HCT116 (cell line): Measurements from ENCODE around the gene INPP5E. TPM values are rescaled to one million over a fixed set of nuclear protein-coding genes. Genes with fewer than 3 reads are reported as not detected.

ENCODE experiments used
- ATAC-seq: fragments of 200-7000 bp; cut with Tn5 transposase; 2 replicates; pipeline ENCODE4 v1.9.1; 2020; ENCODE audit warnings: mild to moderate bottlenecking, moderate library complexity
- BruUV-seq: library from RNA; stranded (reverse); fragments of 400-500 nt; replicated peaks from 2 replicates; lab custom pipeline; 2021; lab: Mats Ljungman, UMichigan
- CTCF ChIA-PET: fragments of 300-600 bp; sonication (Branson Sonifier 250); formaldehyde crosslinking; loops from one replicate; lab custom pipeline; 2021; ENCODE audit warnings: antibody characterized with exemption; lab: Charles Lee
- POLR2A ChIA-PET: fragments of 300-600, 350-600 bp; sonication (Branson Sonifier 250); formaldehyde crosslinking; loops from one replicate; lab custom pipeline; 2021; ENCODE audit warnings: antibody characterized with exemption; lab: Charles Lee
- RAD21 ChIA-PET, 2 experiments: fragments of 300-600 bp; sonication (Branson Sonifier 250); formaldehyde crosslinking; loops; one replicate each; lab custom pipeline; 2023; ENCODE audit warnings: low total read pairs in 2 of 2; ENCODE audit not compliant: uncharacterized antibody in 2 of 2, unreplicated experiment in 2 of 2, low non-redundant PET in 1 of 2; lab: Charles Lee
- DNase-seq: peaks from one replicate; pipeline ENCODE4 v3.0.0-alpha.2; 2010; ENCODE audit warnings: low read depth, low spot score
- H2AFZ ChIP-seq: fragments of 200-600 bp; shearing (Covaris generic), sonication (generic); 2 replicates; pipeline ENCODE4 v1.6.1; 2017; ENCODE audit warnings: low read depth, mixed run types, mixed read lengths, antibody characterized with exemption, low read length; ENCODE audit not compliant: poor library complexity, severe bottlenecking
- H3K27ac ChIP-seq: 2 replicates; pipeline ENCODE4 v1.5.1; 2012; ENCODE audit warnings: low read depth, low read length
- H3K27me3 ChIP-seq: fragments of 200-600 bp; sonication (generic); 2 replicates; pipeline ENCODE4 v1.6.1; 2016; ENCODE audit warnings: mixed run types, low read length, mixed read lengths; ENCODE audit not compliant: insufficient read depth
- H3K36me3 ChIP-seq, 2 experiments: fragments of 200-500 bp in 1 of 2; fragments of 200-600 bp in 1 of 2; sonication (Bioruptor generic) in 1 of 2; sonication (generic) in 1 of 2; 2 replicates each; pipeline versions ENCODE4 v1.5.1 to v1.6.1; 2014 to 2016; ENCODE audit warnings: low read length in 2 of 2, inconsistent platforms in 1 of 2, mixed read lengths in 1 of 2, mixed run types in 1 of 2; ENCODE audit not compliant: insufficient read depth in 2 of 2, control insufficient read depth in 1 of 2
- H3K4me1 ChIP-seq, 2 experiments: fragments of 200-600 bp in 1 of 2; sonication (generic) in 1 of 2; 2 replicates each; pipeline versions ENCODE4 v1.5.1 to v1.6.1; 2012 to 2017; ENCODE audit warnings: low read length in 2 of 2, inconsistent platforms in 1 of 2, mild to moderate bottlenecking in 1 of 2, mixed read lengths in 1 of 2, mixed run types in 1 of 2, moderate library complexity in 1 of 2; ENCODE audit not compliant: insufficient read depth in 2 of 2, control insufficient read depth in 1 of 2
- H3K4me2 ChIP-seq: fragments of 200-600 bp; sonication (generic); 2 replicates; pipeline ENCODE4 v1.6.1; 2017; ENCODE audit warnings: mixed run types, low read length, mixed read lengths
- H3K4me3 ChIP-seq, 2 experiments: fragments of 200-600 bp in 1 of 2; sonication (generic) in 1 of 2; replicated peaks in 1 of 2; 2 replicates each; pipeline ENCODE4 v1.5.1; 2011 to 2016; ENCODE audit warnings: low read length in 2 of 2, control low read depth in 1 of 2, low read depth in 1 of 2, mild to moderate bottlenecking in 1 of 2, mixed read lengths in 1 of 2, mixed run types in 1 of 2
- H3K79me2 ChIP-seq: fragments of 200-600 bp; sonication (generic); 2 replicates; pipeline ENCODE4 v1.6.1; 2017; ENCODE audit warnings: mild to moderate bottlenecking, mixed run types, low read length, moderate library complexity, mixed read lengths; ENCODE audit not compliant: insufficient read depth
- H3K9ac ChIP-seq: fragments of 200-600 bp; sonication (generic); 2 replicates; pipeline ENCODE4 v1.6.1; 2016; ENCODE audit warnings: low read length, mixed read lengths
- H3K9me2 ChIP-seq: fragments of 200-600 bp; sonication (generic), shearing (Covaris generic); 2 replicates; pipeline ENCODE4 v1.6.1; 2017; ENCODE audit warnings: mixed run types, mild to moderate bottlenecking, moderate library complexity; ENCODE audit not compliant: insufficient read depth
- H3K9me3 ChIP-seq, 2 experiments: fragments of 200-500 bp in 1 of 2; fragments of 200-600 bp in 1 of 2; sonication (Bioruptor generic) in 1 of 2; sonication (generic) in 1 of 2; 2 replicates each; pipeline ENCODE4 v1.6.1; 2014 to 2017; ENCODE audit warnings: low read length in 2 of 2, mixed read lengths in 2 of 2, inconsistent platforms in 1 of 2, low read depth in 1 of 2, mild to moderate bottlenecking in 1 of 2, mixed run types in 1 of 2, moderate library complexity in 1 of 2; ENCODE audit not compliant: control insufficient read depth in 1 of 2, insufficient read depth in 1 of 2
- H4K20me1 ChIP-seq: fragments of 200-600 bp; sonication (generic), shearing (Covaris generic); 2 replicates; pipeline ENCODE4 v1.6.1; 2017; ENCODE audit warnings: mixed run types, mild to moderate bottlenecking, moderate library complexity; ENCODE audit not compliant: insufficient read depth
- CBX3 ChIP-seq: IDR thresholded peaks from 2 replicates; pipeline ENCODE4 v1.6.1; 2012; ENCODE audit warnings: low read depth
- CEBPB ChIP-seq: IDR thresholded peaks from 2 replicates; pipeline ENCODE4 v1.6.1; 2012; ENCODE audit warnings: low read depth
- ELF1 ChIP-seq: IDR thresholded peaks from 2 replicates; pipeline ENCODE4 v1.6.1; 2012; ENCODE audit warnings: low read depth, borderline replicate concordance
- FOSL1 ChIP-seq: IDR thresholded peaks from 2 replicates; pipeline ENCODE4 v1.6.1; 2012; ENCODE audit warnings: low read depth
- JUND ChIP-seq: IDR thresholded peaks from 2 replicates; pipeline ENCODE4 v1.6.1; 2012
- POLR2A ChIP-seq: IDR thresholded peaks from 2 replicates; pipeline ENCODE4 v1.7.0; 2011; ENCODE audit warnings: borderline replicate concordance; ENCODE audit not compliant: insufficient read depth, insufficient read length; ENCODE audit errors: extremely low read depth
- POLR2AphosphoS5 ChIP-seq: IDR thresholded peaks from 2 replicates; pipeline ENCODE4 v1.6.1; 2011; ENCODE audit warnings: mild to moderate bottlenecking, low read depth, low read length, moderate library complexity
- RAD21 ChIP-seq: IDR thresholded peaks from 2 replicates; pipeline ENCODE4 v1.6.1; 2012; ENCODE audit warnings: low read depth, mild to moderate bottlenecking
- SIN3A ChIP-seq: IDR thresholded peaks from 2 replicates; pipeline ENCODE4 v1.6.1; 2012; ENCODE audit warnings: low read depth
- SRF ChIP-seq: IDR thresholded peaks from 2 replicates; pipeline ENCODE4 v1.6.1; 2012; ENCODE audit warnings: low read depth
- TCF7L2 ChIP-seq: IDR thresholded peaks from 2 replicates; pipeline ENCODE4 v1.7.0; 2011; ENCODE audit warnings: borderline replicate concordance, inconsistent platforms; ENCODE audit not compliant: insufficient read depth, insufficient read length; ENCODE audit errors: extremely low read depth
- YY1 ChIP-seq: IDR thresholded peaks from 2 replicates; pipeline ENCODE4 v1.6.1; 2011; ENCODE audit warnings: low read length, low read depth, moderate library complexity, mild to moderate bottlenecking; ENCODE audit not compliant: insufficient replicate concordance; ENCODE audit errors: extremely low read depth
- ZNF274 ChIP-seq: fragments of 200-500 bp; sonication (Bioruptor generic); IDR thresholded peaks from 2 replicates; pipeline ENCODE4 v1.6.1; 2014; ENCODE audit warnings: mild to moderate bottlenecking, low read depth, low read length, inconsistent platforms
- intact Hi-C: fragments of 100-400 bp; cut with micrococcal nuclease; formaldehyde crosslinking; loops from 2 replicates; pipeline ENCODE4 v1.10.0; 2022
- total RNA-seq: library from RNA; stranded (reverse); gene quantifications from one replicate; pipeline ENCODE4 v1.2.1, GENCODE V29; 2021; ENCODE audit not compliant: unreplicated experiment
- TF ChIP-seq, protein P1 (sequence below), 3 experiments: fragments of 200-600 bp in 1 of 3; sonication (generic) in 1 of 3; IDR thresholded peaks in 2 of 3; conservative IDR thresholded peaks in 1 of 3; 2 replicates each; pipeline ENCODE4 v1.5.1; 2012 to 2017; ENCODE audit warnings: low read depth in 2 of 3, low read length in 2 of 3, antibody characterized with exemption in 1 of 3, borderline replicate concordance in 1 of 3, control low read depth in 1 of 3, mild to moderate bottlenecking in 1 of 3, mixed read lengths in 1 of 3, mixed run types in 1 of 3, moderate library complexity in 1 of 3; ENCODE audit not compliant: insufficient read depth in 1 of 3
- TF ChIP-seq, protein P2 (sequence below): IDR thresholded peaks from 2 replicates; pipeline ENCODE4 v1.6.1; 2012
- TF ChIP-seq, protein P3 (sequence below): IDR thresholded peaks from 2 replicates; pipeline ENCODE4 v1.6.1; 2012

Gene INPP5E
- total RNA-seq, 1 experiment from 2014 or later = 23.8 TPM

DNA sequence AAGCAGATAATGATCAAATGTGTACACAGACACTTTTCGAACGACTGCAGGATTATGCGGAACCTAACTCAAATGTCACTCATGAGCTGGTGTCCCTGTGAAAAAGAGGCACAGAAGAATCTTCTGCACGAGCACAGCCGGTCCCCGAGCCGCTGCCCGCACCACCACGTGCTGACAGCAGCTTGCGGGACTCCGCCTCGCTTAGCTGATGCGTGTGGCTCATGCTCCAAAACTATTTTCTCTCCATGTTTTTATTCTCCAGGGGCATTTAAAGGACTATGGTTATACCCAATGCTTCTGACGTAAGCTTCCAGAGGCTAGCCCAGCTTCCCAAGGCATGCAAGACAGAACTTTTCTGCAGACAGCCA lies 33.7 kb upstream of the INPP5E start:
- no peak for ATAC-seq
- TF ChIP-seq, protein P1, sequence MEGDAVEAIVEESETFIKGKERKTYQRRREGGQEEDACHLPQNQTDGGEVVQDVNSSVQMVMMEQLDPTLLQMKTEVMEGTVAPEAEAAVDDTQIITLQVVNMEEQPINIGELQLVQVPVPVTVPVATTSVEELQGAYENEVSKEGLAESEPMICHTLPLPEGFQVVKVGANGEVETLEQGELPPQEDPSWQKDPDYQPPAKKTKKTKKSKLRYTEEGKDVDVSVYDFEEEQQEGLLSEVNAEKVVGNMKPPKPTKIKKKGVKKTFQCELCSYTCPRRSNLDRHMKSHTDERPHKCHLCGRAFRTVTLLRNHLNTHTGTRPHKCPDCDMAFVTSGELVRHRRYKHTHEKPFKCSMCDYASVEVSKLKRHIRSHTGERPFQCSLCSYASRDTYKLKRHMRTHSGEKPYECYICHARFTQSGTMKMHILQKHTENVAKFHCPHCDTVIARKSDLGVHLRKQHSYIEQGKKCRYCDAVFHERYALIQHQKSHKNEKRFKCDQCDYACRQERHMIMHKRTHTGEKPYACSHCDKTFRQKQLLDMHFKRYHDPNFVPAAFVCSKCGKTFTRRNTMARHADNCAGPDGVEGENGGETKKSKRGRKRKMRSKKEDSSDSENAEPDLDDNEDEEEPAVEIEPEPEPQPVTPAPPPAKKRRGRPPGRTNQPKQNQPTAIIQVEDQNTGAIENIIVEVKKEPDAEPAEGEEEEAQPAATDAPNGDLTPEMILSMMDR (IDR thresholded peaks at IDR 0.05 in 2 of 3, conservative IDR thresholded peaks at IDR 0.05 in 1 of 3; ENCODE audit: borderline replicate concordance in 1 of 3, insufficient read depth in 1 of 3, low read depth in 2 of 3, low read length in 2 of 3) = no peak
- TF ChIP-seq SRF (no peak), SIN3A (no peak), FOSL1 (no peak), RAD21 (no peak), POLR2AphosphoS5 (no peak), TCF7L2 (no peak), CBX3 (no peak), CEBPB (no peak), YY1 (no peak), ELF1 (no peak), JUND (no peak), POLR2A (no peak), ZNF274 (no peak)
- TF ChIP-seq, protein P2, sequence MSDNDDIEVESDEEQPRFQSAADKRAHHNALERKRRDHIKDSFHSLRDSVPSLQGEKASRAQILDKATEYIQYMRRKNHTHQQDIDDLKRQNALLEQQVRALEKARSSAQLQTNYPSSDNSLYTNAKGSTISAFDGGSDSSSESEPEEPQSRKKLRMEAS = no peak
- TF ChIP-seq, protein P3, sequence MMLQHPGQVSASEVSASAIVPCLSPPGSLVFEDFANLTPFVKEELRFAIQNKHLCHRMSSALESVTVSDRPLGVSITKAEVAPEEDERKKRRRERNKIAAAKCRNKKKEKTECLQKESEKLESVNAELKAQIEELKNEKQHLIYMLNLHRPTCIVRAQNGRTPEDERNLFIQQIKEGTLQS = no peak
- TF ChIP-seq, all 23 proteins: peak for 0
- Histone ChIP-seq H3K4me3 (no peak overlapping the region), H3K27me3 (no peaks in the 10 kb centered on the region), H2AFZ (no peak overlapping the region), H3K4me1 (no peaks in the 10 kb centered on the region), H3K36me3 (peaks cover 53 to 78% of the 10 kb centered on the region in 2 experiments), H3K9ac (no peak overlapping the region), H3K4me2 (no peak overlapping the region), H3K9me3 (no peaks in the 10 kb centered on the region), H3K27ac (no peak overlapping the region), H3K79me2 (peaks cover 95% of the 10 kb centered on the region), H3K9me2 (no peaks in the 10 kb centered on the region), H4K20me1 (no peaks in the 10 kb centered on the region)
- RAD21 ChIA-PET = no interaction called here
- POLR2A ChIA-PET = no interaction called here
- BruUV-seq = no TSS peak
- intact Hi-C loops = no loop called here
- no peak for DNase-seq
- CTCF ChIA-PET = no interaction called here
